ENCODE measurements around the gene KDM4C.

The KDM4C gene

DNA sequence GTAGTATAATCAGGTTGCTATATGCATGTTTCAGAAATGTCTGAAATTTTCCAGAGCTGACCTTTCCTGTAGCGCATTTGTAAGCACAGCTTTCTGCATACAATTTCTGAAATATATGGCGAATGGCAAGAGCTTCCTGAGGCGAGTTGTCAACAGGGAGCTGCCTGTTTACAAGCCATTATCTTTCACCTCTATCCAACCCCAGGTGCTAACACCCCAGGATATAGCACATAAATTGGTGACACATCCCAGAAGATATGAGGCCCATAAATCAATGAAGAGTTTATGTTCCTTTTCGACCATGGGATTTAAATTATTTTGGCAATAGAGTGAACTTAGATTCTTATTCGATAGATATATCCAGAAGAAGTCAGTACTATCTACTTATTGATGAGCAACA, 379.8 kb downstream of the KDM4C start:
- no peaks in the 10 kb centered on the region for H3K27me3 ChIP-seq (ENCODE audit: control insufficient read depth in 5 of 5, insufficient read depth in 4 of 5, low read length in 5 of 5)
- H3K27ac ChIP-seq (ENCODE audit: low read depth, low read length), result no peak overlapping the region
- no peak overlapping the region for H3K9ac ChIP-seq (ENCODE audit: low read length in 5 of 5)
- no peaks in the 10 kb centered on the region for H3K4me1 ChIP-seq (ENCODE audit: control insufficient read depth in 5 of 5, insufficient read depth in 5 of 5, low read length in 5 of 5)
- H3K4me3 ChIP-seq (ENCODE audit: low read depth in 1 of 5, low read length in 5 of 5), result no peak overlapping the region
- H3K36me3 ChIP-seq (ENCODE audit: control insufficient read depth in 5 of 5, insufficient read depth in 5 of 5, low read length in 5 of 5), result peaks cover 6 to 24% (median 13%) of the 10 kb centered on the region in 5 donors
- no peaks in the 10 kb centered on the region for H3K9me3 ChIP-seq (ENCODE audit: control insufficient read depth in 5 of 5, low read length in 5 of 5)

DNA sequence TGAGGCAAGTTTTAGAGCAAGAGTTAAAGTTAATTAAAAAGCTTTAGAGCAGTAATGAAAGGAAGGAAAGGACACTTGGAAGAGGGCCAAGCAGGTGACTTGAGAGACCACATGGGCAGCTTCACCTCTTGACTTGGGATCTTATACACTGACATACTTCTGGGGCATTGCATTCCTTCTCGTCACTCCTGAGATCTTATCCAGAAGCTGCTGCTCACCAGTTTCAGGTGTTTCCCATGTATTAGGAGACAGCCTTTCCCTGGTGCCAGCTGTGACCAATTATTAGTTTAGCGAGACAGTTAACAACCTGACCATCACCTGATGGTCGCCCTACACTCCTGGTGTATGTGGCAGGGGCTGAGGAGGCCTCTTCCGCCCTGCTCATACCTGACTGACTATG, 382.1 kb downstream of the KDM4C start:
- Histone ChIP-seq H3K27me3 (ENCODE audit: control insufficient read depth in 5 of 5, insufficient read depth in 4 of 5, low read length in 5 of 5) (no peaks in the 10 kb centered on the region), H3K4me1 (ENCODE audit: control insufficient read depth in 5 of 5, insufficient read depth in 5 of 5, low read length in 5 of 5) (no peaks in the 10 kb centered on the region), H3K27ac (ENCODE audit: low read depth, low read length) (no peak overlapping the region)

DNA sequence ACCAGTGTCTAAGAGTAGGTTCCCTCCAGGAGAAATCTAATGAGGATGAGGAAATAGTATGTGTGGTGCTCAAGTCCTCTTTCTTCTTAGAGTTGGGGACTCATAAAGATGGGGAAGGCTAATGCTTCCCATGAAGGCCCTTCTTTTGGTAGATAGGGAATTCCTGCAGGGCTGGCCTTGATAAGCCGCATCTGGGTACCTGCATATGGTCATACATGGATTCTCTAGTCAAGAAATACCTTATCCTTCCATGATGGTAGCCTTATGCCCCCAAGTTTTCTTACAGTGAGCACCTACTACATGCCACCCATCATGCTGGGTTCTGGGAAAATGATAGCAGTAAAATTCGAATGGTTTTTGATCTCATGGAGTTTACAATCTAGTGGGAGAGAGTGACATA, 382.6 kb downstream of the KDM4C start:
- Histone ChIP-seq H3K27me3 (ENCODE audit: control insufficient read depth in 5 of 5, insufficient read depth in 4 of 5, low read length in 5 of 5) (no peaks in the 10 kb centered on the region), H3K4me1 (ENCODE audit: control insufficient read depth in 5 of 5, insufficient read depth in 5 of 5, low read length in 5 of 5) (no peaks in the 10 kb centered on the region), H3K9ac (ENCODE audit: low read length in 5 of 5) (no peak overlapping the region), H3K36me3 (ENCODE audit: control insufficient read depth in 5 of 5, insufficient read depth in 5 of 5, low read length in 5 of 5) (peaks cover 3 to 17% (median 7%) of the 10 kb centered on the region in 5 donors), H3K27ac (ENCODE audit: low read depth, low read length) (no peak overlapping the region), H3K9me3 (ENCODE audit: control insufficient read depth in 5 of 5, low read length in 5 of 5) (no peaks in the 10 kb centered on the region), H3K4me3 (ENCODE audit: low read depth in 1 of 5, low read length in 5 of 5) (no peak overlapping the region)

More for the DNA sequence above, 382.1 kb downstream of the KDM4C start:
- no peak overlapping the region for H3K4me3 ChIP-seq (ENCODE audit: low read depth in 1 of 5, low read length in 5 of 5)
- no peak overlapping the region for H3K9ac ChIP-seq (ENCODE audit: low read length in 5 of 5)
- H3K36me3 ChIP-seq (ENCODE audit: control insufficient read depth in 5 of 5, insufficient read depth in 5 of 5, low read length in 5 of 5), result peaks cover 4 to 18% (median 7%) of the 10 kb centered on the region in 5 donors
- no peaks in the 10 kb centered on the region for H3K9me3 ChIP-seq (ENCODE audit: control insufficient read depth in 5 of 5, low read length in 5 of 5)

DNA sequence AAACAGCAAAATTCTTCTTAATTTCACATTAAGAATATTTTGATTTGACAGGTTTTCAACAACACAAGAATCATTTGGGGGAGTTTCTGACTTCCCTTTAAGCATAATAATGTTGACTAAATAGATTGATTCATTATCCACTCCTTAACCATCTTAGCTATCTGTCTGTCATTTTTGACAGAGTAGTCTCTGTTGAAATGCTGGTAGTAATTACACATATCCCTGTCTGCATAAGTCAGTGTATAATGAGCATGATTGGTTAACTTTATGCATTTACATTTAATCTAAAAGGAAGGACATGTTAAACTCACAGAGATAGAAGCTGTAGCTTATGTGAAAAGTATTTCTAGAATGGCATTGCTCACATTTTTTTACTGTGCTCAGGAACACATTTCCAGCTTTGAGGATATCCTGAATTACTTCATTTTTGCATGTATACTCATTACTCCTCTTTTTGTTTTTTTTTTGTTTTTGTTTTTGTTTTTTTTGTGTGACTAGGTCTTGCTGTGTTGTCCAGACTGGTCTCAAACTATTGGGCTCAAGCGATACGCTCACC, 385.9 kb downstream of the KDM4C start:
- Histone ChIP-seq H3K27me3 (ENCODE audit: control insufficient read depth in 5 of 5, insufficient read depth in 4 of 5, low read length in 5 of 5) (no peaks in the 10 kb centered on the region), H3K4me1 (ENCODE audit: control insufficient read depth in 5 of 5, insufficient read depth in 5 of 5, low read length in 5 of 5) (no peaks in the 10 kb centered on the region), H3K4me3 (ENCODE audit: low read depth in 1 of 5, low read length in 5 of 5) (no peak overlapping the region), H3K36me3 (ENCODE audit: control insufficient read depth in 5 of 5, insufficient read depth in 5 of 5, low read length in 5 of 5) (peaks cover 0 to 17% (median 12%) of the 10 kb centered on the region in 5 donors), H3K27ac (ENCODE audit: low read depth, low read length) (no peak overlapping the region), H3K9me3 (ENCODE audit: control insufficient read depth in 5 of 5, low read length in 5 of 5) (no peaks in the 10 kb centered on the region), H3K9ac (ENCODE audit: low read length in 5 of 5) (no peak overlapping the region)

- Histone ChIP-seq H3K9me3 (ENCODE audit: control insufficient read depth in 5 of 5, low read length in 5 of 5) (no peaks in the 10 kb centered on the region), H3K4me1 (ENCODE audit: control insufficient read depth in 5 of 5, insufficient read depth in 5 of 5, low read length in 5 of 5) (no peaks in the 10 kb centered on the region), H3K36me3 (ENCODE audit: control insufficient read depth in 5 of 5, insufficient read depth in 5 of 5, low read length in 5 of 5) (peaks cover 0 to 17% (median 13%) of the 10 kb centered on the region in 5 donors), H3K27me3 (ENCODE audit: control insufficient read depth in 5 of 5, insufficient read depth in 4 of 5, low read length in 5 of 5) (no peaks in the 10 kb centered on the region), H3K9ac (ENCODE audit: low read length in 5 of 5) (no peak overlapping the region), H3K27ac (ENCODE audit: low read depth, low read length) (no peak overlapping the region), H3K4me3 (ENCODE audit: low read depth in 1 of 5, low read length in 5 of 5) (no peak overlapping the region)
These were observed 386.7 kb downstream of the KDM4C start for GRCh38 chr9:7144265-7145046.

- no peak overlapping the region for H3K4me3 ChIP-seq (ENCODE audit: low read depth in 1 of 5, low read length in 5 of 5)
- H3K4me1 ChIP-seq (ENCODE audit: control insufficient read depth in 5 of 5, insufficient read depth in 5 of 5, low read length in 5 of 5), result peaks cover 0 to 4% (median 0%) of the 10 kb centered on the region in 5 donors
- no peaks in the 10 kb centered on the region for H3K27me3 ChIP-seq (ENCODE audit: control insufficient read depth in 5 of 5, insufficient read depth in 4 of 5, low read length in 5 of 5)
- peaks cover 0 to 17% (median 14%) of the 10 kb centered on the region in 5 donors for H3K36me3 ChIP-seq (ENCODE audit: control insufficient read depth in 5 of 5, insufficient read depth in 5 of 5, low read length in 5 of 5)
- H3K9me3 ChIP-seq (ENCODE audit: control insufficient read depth in 5 of 5, low read length in 5 of 5), result no peaks in the 10 kb centered on the region
- H3K9ac ChIP-seq (ENCODE audit: low read length in 5 of 5), result no peak overlapping the region
- no peak overlapping the region for H3K27ac ChIP-seq (ENCODE audit: low read depth, low read length)
These were observed 387.7 kb downstream of the KDM4C start for GRCh38 chr9:7145361-7146069.

GRCh38 chr9:7146582-7146981, 388.8 kb downstream of the KDM4C start:
- H3K36me3 ChIP-seq (ENCODE audit: control insufficient read depth in 5 of 5, insufficient read depth in 5 of 5, low read length in 5 of 5), result peaks cover 0 to 17% (median 12%) of the 10 kb centered on the region in 5 donors
- H3K27ac ChIP-seq (ENCODE audit: low read depth, low read length), result no peak overlapping the region
- no peaks in the 10 kb centered on the region for H3K27me3 ChIP-seq (ENCODE audit: control insufficient read depth in 5 of 5, insufficient read depth in 4 of 5, low read length in 5 of 5)
- H3K9me3 ChIP-seq (ENCODE audit: control insufficient read depth in 5 of 5, low read length in 5 of 5), result no peaks in the 10 kb centered on the region
- H3K4me1 ChIP-seq (ENCODE audit: control insufficient read depth in 5 of 5, insufficient read depth in 5 of 5, low read length in 5 of 5), result peaks cover 0 to 4% (median 0%) of the 10 kb centered on the region in 5 donors
- no peak overlapping the region for H3K9ac ChIP-seq (ENCODE audit: low read length in 5 of 5)
- no peak overlapping the region for H3K4me3 ChIP-seq (ENCODE audit: low read depth in 1 of 5, low read length in 5 of 5)

GRCh38 chr9:7147121-7148090, 389.6 kb downstream of the KDM4C start:
- H3K27me3 ChIP-seq (ENCODE audit: control insufficient read depth in 5 of 5, insufficient read depth in 4 of 5, low read length in 5 of 5), result no peaks in the 10 kb centered on the region
- no peak overlapping the region for H3K4me3 ChIP-seq (ENCODE audit: low read depth in 1 of 5, low read length in 5 of 5)
- peaks cover 0 to 4% (median 0%) of the 10 kb centered on the region in 5 donors for H3K4me1 ChIP-seq (ENCODE audit: control insufficient read depth in 5 of 5, insufficient read depth in 5 of 5, low read length in 5 of 5)
- no peak overlapping the region for H3K27ac ChIP-seq (ENCODE audit: low read depth, low read length)
- H3K9ac ChIP-seq (ENCODE audit: low read length in 5 of 5), result no peak overlapping the region
- H3K36me3 ChIP-seq (ENCODE audit: control insufficient read depth in 5 of 5, insufficient read depth in 5 of 5, low read length in 5 of 5), result peaks cover 0 to 17% (median 12%) of the 10 kb centered on the region in 5 donors
- H3K9me3 ChIP-seq (ENCODE audit: control insufficient read depth in 5 of 5, low read length in 5 of 5), result no peaks in the 10 kb centered on the region

DNA sequence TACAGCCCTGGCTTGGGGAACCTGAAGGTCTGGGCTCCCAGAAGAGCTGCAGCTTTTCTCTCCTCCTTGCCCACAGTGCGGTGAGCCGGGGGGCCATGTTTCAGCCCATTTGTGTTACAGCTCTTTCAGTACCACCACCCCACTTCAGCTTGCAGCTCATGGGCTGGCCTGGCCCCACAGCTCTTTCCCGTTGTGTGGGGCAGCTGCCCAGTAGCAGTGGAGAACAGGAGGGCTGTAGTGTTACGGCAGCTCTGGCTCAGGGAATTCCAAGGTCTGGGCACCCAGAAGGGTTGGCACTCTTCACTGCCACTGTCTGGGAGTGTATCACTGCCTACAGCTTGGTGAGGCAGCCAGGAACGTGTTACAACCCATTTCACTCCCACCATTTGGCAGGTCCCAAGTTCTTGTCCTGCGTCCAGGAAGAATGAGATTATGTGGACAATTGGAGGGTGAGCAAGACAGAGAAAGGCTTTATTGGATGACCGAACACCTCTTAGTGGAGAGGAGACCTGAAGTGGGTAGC, 390.5 kb downstream of the KDM4C start:
- Histone ChIP-seq H3K27ac (ENCODE audit: low read depth, low read length) (no peak overlapping the region), H3K9me3 (ENCODE audit: control insufficient read depth in 5 of 5, low read length in 5 of 5) (no peaks in the 10 kb centered on the region), H3K27me3 (ENCODE audit: control insufficient read depth in 5 of 5, insufficient read depth in 4 of 5, low read length in 5 of 5) (no peaks in the 10 kb centered on the region), H3K4me1 (ENCODE audit: control insufficient read depth in 5 of 5, insufficient read depth in 5 of 5, low read length in 5 of 5) (peaks cover 0 to 4% (median 3%) of the 10 kb centered on the region in 5 donors), H3K4me3 (ENCODE audit: low read depth in 1 of 5, low read length in 5 of 5) (no peak overlapping the region), H3K36me3 (ENCODE audit: control insufficient read depth in 5 of 5, insufficient read depth in 5 of 5, low read length in 5 of 5) (peaks cover 0 to 17% (median 12%) of the 10 kb centered on the region in 5 donors), H3K9ac (ENCODE audit: low read length in 5 of 5) (no peak overlapping the region)
